IPS DF 6.9 (cell line): ENCODE data around the gene LHX2.
A peak's percentile ranks its signal among the peaks of the same experiment; 100 is the strongest.

ENCODE experiments used
- DNase-seq: peaks from one replicate; pipeline ENCODE4 v3.0.0-alpha.2; 2013; ENCODE audit warnings: low read depth, low spot score
- H3K27ac ChIP-seq: one replicate; pipeline ENCODE4 v1.5.1; 2013; ENCODE audit warnings: low read length, control low read depth
- H3K27me3 ChIP-seq: 2 replicates; pipeline ENCODE4 v1.6.1; 2013; ENCODE audit warnings: mild to moderate bottlenecking, low read length; ENCODE audit not compliant: control insufficient read depth, insufficient read depth
- H3K36me3 ChIP-seq: 2 replicates; pipeline ENCODE4 v1.6.1; 2013; ENCODE audit warnings: low read length; ENCODE audit not compliant: control insufficient read depth, insufficient read depth
- H3K4me1 ChIP-seq: 2 replicates; pipeline ENCODE4 v1.6.1; 2013; ENCODE audit warnings: low read length; ENCODE audit not compliant: control insufficient read depth, insufficient read depth
- H3K4me3 ChIP-seq: 2 replicates; pipeline ENCODE4 v1.5.1; 2013; ENCODE audit warnings: mild to moderate bottlenecking, low read length
- H3K9me3 ChIP-seq: 2 replicates; pipeline ENCODE4 v1.6.1; 2013; ENCODE audit warnings: low read length, inconsistent platforms; ENCODE audit not compliant: control insufficient read depth, insufficient read depth
- WGBS: extraction: QIAGEN DNeasy Blood & Tissue Kit; methylation state at CpG from one replicate; pipeline ENCODE4 v1.1.7; 2013; ENCODE audit warnings: mixed read lengths, missing lambda C conversion rate; ENCODE audit not compliant: insufficient read length, insufficient coverage; 5-methylcytosine and 5-hydroxymethylcytosine counted together

LHX2 gene

DNA sequence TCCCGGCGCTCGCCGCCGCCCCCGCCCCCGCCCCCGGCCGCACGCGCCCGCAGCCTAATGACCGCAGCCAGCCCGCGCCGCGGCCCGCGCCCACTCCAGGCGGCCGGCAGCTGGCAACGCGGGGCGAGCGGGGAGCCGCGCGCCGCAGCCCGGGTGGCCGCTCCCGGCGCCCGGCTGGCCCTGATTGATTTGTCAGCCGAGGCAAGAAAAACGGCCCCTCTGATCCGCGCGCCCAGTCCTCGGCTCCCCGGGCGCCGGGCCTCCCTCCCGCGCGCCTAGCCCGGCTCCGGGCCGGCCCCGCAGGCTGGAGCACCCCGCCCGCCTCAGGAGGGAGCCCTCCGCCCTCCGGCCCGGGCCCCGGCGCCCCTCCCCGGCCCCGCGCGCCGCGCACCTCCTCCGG lies 11.9 kb upstream of the LHX2 start:
- no peaks in the 10 kb centered on the region for H3K36me3 ChIP-seq
- no peak overlapping the region for H3K27ac ChIP-seq
- peaks cover 86% of the 10 kb centered on the region for H3K27me3 ChIP-seq
- no CpG with 5 or more reads among the region's 64 CpGs for WGBS
- H3K4me3 ChIP-seq, result peak overlapping the region; percentile 11; the same call in 1 of the 2 replicates
- no peak for DNase-seq
- H3K9me3 ChIP-seq, result no peaks in the 10 kb centered on the region
- H3K4me1 ChIP-seq, result no peaks in the 10 kb centered on the region

DNA sequence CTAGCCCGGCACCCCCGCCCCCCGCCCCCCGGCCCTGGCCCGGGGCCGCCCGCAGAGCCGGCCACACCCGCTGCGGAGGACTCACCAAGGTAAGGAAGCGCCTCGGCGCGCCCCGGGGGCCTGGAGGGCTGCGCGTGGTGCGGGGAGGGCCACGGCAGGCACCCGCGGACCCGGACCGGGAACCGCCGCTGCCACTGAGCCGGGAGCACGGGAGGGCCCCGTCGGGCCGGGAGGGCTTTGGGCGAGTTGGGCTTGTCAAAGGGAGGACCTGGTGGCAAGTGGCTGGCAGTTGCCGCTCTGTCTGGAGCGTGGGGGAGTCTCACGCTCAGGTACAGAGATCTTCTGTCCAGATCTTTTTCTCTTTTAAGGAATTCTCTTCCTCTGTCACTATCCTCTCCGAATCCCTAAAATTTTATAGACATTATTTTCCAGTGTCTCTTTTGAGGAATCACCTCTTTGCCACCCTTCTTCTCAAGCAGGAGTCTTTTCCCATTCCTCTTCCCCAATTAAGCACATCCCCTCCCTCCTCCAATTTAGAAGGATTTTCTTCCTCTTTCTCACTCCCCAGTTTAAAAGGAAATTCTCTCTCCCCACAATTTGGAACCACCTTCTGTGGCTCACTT lies 11.3 kb upstream of the LHX2 start:
- Histone ChIP-seq H3K27ac (no peak overlapping the region), H3K27me3 (peaks cover 89% of the 10 kb centered on the region), H3K4me3 (no peak overlapping the region; the same call in 1 of the 2 replicates)

DNA sequence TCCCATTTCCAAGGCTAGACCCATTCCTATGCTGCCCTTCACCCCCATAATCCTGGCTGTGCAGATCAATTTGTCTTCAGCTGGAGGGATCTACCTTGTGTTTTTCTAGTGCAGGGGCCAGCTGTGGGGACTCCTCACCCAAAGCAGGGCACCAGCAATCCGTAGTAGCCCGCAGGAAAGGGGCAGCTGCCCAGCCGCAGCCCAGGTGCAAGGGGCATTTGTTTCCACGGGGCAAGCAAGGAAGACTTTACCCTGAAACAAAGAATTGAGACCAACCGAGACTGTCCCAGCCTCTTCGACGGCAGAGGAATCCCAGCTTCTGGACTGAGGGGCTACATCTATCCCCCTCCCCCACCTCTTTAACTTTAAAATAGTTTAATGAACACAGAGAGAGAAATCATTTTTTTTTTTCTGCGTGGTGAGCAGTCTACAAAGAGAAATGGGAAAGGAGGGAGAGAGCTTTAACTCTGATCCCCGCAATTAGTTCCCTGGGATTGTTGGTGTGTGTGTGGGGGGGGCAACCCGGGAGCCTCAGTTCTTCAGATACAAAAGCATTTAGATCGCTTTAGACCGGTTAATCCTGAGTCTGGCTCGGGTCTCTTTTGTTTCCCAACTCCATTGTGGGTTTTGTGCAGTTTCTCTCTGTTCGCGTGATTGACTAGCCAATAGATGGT lies 10.6 kb upstream of the LHX2 start:
- H3K27me3 ChIP-seq, result peaks cover 89% of the 10 kb centered on the region
- no peak overlapping the region for H3K27ac ChIP-seq
- no CpG with 5 or more reads among the region's 15 CpGs for WGBS
- no peak for DNase-seq
- H3K36me3 ChIP-seq, result no peaks in the 10 kb centered on the region
- peaks cover 2% of the 10 kb centered on the region; the same call in 1 of the 2 replicates for H3K4me1 ChIP-seq
- H3K4me3 ChIP-seq, result no peak overlapping the region
- H3K9me3 ChIP-seq, result no peaks in the 10 kb centered on the region

More for the DNA sequence above, 11.3 kb upstream of the LHX2 start:
- WGBS, result no CpG with 5 or more reads among the region's 35 CpGs
- no peak for DNase-seq
- Histone ChIP-seq H3K9me3 (no peaks in the 10 kb centered on the region), H3K4me1 (peaks cover 2% of the 10 kb centered on the region; the same call in 1 of the 2 replicates), H3K36me3 (no peaks in the 10 kb centered on the region)

DNA sequence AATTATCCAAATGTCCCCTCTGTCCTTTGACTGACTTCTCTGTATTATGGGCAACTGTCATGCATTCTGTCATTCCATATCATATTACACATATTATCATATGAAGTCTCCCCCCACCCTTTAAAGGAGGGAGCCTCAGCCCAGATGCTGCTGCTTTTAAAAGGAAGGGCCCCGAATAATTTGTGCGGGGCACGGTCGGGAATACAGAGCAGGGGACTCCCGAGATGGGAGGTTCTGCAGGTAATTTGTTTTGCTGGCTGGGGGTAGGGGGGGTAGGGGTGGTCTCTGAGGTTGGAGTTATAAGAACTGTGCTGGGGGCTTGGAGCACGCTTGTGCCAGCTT lies 10.1 kb upstream of the LHX2 start:
- WGBS, result no CpG with 5 or more reads among the region's 6 CpGs
- Histone ChIP-seq H3K36me3 (no peaks in the 10 kb centered on the region), H3K27me3 (peaks cover 91% of the 10 kb centered on the region), H3K27ac (no peak overlapping the region), H3K9me3 (no peaks in the 10 kb centered on the region), H3K4me1 (peaks cover 2% of the 10 kb centered on the region; the same call in 1 of the 2 replicates), H3K4me3 (no peak overlapping the region)
- no peak for DNase-seq

DNA sequence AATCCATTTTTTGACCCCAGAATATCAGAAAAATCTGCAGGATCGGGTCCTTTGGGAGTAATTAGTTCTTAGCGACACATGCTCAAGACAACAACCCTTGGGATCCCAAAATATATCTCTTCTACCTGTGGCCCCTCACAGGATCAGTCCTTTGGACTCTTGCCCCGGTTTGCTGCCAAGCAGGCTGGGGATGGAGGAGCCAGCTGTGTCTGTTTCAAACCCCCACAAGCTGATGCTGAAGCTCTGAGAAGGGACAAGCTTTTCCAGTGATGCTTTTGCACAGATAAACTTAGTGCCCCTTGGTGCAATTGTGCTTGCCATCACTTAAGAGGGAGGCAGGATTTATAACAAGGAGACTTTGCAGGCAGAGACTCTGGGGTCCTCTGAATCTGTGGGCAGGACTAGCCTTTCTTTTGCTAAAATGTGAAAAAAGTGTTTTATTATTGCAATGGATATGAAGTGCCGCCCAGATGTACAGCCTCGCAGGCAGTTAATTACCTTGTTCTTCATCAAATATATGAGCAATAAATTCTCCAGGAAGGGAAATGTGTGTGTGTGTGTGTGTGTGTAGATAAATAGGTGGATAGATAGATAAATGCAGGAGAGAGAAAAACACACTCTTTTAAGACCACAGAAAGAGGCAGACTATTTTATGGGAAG lies 9.6 kb upstream of the LHX2 start:
- DNase-seq, result no peak
- Histone ChIP-seq H3K4me1 (peaks cover 2% of the 10 kb centered on the region; the same call in 1 of the 2 replicates), H3K4me3 (no peak overlapping the region), H3K27ac (no peak overlapping the region), H3K36me3 (no peaks in the 10 kb centered on the region), H3K9me3 (no peaks in the 10 kb centered on the region), H3K27me3 (peaks cover 91% of the 10 kb centered on the region)
- no CpG with 5 or more reads among the region's 5 CpGs for WGBS

DNA sequence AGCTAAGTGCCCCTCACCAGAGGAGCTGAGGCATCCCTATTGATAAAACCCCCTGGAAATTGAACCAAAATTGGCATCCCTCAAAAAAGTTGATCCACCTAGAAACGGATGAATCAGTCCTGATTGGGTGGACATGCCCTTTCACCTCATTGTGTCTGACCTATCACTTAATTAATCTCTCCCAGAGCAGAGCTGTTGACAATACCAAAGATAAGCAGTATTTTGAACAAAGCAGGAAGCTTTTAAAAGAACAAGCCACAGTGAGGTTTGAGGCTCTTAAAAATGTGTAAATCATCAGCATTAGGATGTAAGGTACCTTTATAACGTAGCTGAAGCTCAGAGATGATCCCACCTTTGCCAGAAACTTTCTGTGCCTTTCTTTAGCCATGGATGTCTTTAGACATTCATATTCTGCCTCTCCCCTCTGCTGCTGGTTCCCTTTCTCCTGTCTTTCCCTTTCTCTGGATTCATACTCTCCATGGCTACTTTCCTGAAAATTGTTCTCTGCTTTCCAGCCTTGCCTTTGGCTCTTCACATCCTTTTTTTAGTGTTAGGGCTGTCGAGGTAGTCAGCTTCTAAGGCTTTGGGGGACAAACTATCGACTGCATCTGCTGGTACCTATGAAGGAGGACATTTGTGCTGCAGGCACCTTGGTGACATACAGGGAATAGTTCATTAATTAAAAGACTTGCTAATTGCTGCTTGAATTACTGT lies 7.8 kb upstream of the LHX2 start:
- no peak overlapping the region for H3K27ac ChIP-seq
- H3K4me1 ChIP-seq, result peaks cover 2% of the 10 kb centered on the region; the same call in 1 of the 2 replicates
- H3K36me3 ChIP-seq, result no peaks in the 10 kb centered on the region
- DNase-seq, result no peak
- H3K9me3 ChIP-seq, result no peaks in the 10 kb centered on the region
- WGBS, result no CpG with 5 or more reads among the region's 4 CpGs
- no peak overlapping the region for H3K4me3 ChIP-seq
- peaks cover 88% of the 10 kb centered on the region for H3K27me3 ChIP-seq

- H3K4me1 ChIP-seq, result peaks cover 3% of the 10 kb centered on the region
Observed at GRCh38 chr9:124004593-124004992, 7.0 kb upstream of the LHX2 start.

DNA sequence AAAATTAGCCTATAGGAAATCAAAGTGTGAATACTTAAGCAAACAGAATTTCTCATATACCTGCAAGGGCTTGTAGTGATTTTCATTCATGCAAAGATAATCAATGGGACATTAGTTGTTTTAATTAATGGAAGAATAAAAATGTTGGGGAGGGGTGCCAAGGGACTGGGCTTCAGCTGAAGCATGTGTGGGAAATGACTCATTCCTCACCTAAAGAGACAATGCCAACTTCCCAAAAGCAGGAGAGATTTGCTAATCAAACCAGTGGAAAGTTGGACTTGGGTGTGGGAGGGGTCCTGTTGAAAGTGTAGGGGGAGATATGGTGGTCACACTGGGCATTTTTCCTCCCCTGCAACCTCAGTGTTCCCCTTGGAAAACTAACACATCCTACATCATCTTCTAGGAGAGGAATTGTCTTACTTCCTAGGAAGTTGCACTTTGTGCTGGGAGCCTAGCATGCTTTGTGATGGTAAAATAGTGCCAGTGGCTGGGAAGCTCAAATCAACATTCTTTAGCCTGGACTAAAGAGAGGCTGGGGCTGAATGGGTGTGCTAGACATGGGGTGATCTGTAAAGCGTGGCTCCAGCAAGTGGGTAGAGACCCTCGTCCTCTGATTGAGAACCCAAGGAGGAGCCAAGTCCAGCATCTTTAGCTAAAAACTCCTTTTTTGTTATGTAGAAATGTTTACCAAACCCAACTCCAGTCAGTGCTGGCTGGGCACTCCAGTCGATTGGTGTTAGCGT lies 6.4 kb upstream of the LHX2 start:
- no CpG with 5 or more reads among the region's 4 CpGs for WGBS
- H3K9me3 ChIP-seq, result no peaks in the 10 kb centered on the region
- no peak overlapping the region for H3K4me3 ChIP-seq
- peaks cover 3% of the 10 kb centered on the region for H3K4me1 ChIP-seq
- peaks cover 95% of the 10 kb centered on the region for H3K27me3 ChIP-seq
- DNase-seq, result no peak
- no peaks in the 10 kb centered on the region for H3K36me3 ChIP-seq
- no peak overlapping the region for H3K27ac ChIP-seq

More at GRCh38 chr9:124004593-124004992, 7.0 kb upstream of the LHX2 start:
- Histone ChIP-seq H3K9me3 (no peaks in the 10 kb centered on the region), H3K27me3 (peaks cover 91% of the 10 kb centered on the region), H3K27ac (no peak overlapping the region), H3K4me3 (no peak overlapping the region), H3K36me3 (no peaks in the 10 kb centered on the region)
- no peak for DNase-seq
- no CpG with 5 or more reads among the region's 4 CpGs for WGBS

DNA sequence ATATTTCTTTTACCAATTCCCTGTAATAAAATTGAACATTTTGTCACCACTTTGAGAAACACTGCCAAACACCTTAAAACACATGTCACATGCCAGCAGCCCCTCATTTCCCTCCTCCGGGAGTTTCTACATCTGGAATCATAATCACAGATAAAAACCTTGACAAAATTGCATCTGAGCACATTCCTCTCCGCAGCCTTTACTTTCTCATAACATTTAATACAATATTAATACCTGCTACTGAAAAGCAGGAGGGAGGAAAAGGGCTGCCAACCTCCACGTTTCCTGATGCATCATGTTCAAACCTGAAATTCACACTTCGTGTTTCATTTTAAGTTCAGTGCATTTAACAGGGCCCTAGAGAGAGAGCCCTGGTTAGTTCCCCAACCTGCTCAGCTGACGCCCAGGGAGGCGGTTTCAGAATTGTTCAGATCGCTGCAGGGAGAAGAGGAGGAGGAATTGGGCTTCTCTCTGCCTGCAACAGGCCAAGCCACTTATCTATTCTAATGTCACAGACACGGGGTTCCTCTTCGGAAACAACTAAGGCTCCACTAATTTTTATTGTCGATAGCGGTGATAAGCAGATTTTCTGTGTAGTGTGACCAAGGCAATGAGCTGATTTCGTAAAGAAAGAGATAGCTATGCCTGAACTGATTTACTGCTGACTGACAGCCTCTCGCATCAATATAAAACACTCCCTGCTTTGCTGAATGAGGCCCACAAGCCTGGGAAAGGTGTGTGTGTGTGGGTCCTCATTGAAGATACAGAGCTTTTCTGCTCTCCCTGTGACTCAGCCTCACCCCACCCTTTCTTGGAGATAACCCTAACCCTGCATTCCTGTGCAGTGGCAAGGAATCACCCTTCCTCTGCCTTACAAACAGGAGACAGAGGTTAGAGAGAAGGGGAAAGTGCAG lies 4.9 kb upstream of the LHX2 start:
- Histone ChIP-seq H3K9me3 (no peaks in the 10 kb centered on the region), H3K4me3 (no peak overlapping the region), H3K36me3 (no peaks in the 10 kb centered on the region), H3K27ac (no peak overlapping the region), H3K4me1 (peaks cover 3% of the 10 kb centered on the region), H3K27me3 (peaks cover 91% of the 10 kb centered on the region)
- WGBS, result no CpG with 5 or more reads among the region's 13 CpGs
- DNase-seq, result no peak
